ENCODE data around the gene CFAP100.

The CFAP100 gene

DNA sequence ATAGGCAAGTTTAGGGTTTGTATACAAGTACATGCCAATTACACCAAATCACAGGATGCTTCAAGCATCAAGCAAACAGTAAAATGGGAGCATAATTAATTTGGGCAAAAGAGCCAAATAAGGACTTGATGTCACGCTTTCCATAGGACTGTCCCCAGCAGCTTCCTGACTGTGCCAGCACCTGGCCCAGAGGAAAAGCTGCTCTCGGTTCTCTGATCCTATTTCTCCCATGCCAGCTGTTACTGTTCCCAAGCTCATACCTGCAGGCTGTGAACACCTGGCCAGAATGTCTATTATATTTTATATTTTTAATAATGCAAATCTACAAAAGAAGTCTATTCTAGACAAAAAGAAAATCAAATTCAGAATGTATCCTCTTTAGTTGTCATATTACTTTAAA, 68.8 kb downstream of the CFAP100 start:
- H3K27ac ChIP-seq = no peak overlapping the region
- peaks cover 72% of the 10 kb centered on the region for H3K36me3 ChIP-seq (replicated peaks)
- in situ Hi-C loops (cut with HindIII; ENCODE audit: low pct_ligation_motif_present, low sequenced_read_pairs) = no loop called here
- H3K4me3 ChIP-seq (ENCODE audit: low read depth, low read length) = no peak overlapping the region
- TF ChIP-seq, protein P1, sequence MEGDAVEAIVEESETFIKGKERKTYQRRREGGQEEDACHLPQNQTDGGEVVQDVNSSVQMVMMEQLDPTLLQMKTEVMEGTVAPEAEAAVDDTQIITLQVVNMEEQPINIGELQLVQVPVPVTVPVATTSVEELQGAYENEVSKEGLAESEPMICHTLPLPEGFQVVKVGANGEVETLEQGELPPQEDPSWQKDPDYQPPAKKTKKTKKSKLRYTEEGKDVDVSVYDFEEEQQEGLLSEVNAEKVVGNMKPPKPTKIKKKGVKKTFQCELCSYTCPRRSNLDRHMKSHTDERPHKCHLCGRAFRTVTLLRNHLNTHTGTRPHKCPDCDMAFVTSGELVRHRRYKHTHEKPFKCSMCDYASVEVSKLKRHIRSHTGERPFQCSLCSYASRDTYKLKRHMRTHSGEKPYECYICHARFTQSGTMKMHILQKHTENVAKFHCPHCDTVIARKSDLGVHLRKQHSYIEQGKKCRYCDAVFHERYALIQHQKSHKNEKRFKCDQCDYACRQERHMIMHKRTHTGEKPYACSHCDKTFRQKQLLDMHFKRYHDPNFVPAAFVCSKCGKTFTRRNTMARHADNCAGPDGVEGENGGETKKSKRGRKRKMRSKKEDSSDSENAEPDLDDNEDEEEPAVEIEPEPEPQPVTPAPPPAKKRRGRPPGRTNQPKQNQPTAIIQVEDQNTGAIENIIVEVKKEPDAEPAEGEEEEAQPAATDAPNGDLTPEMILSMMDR (IDR thresholded peaks at IDR 0.05; ENCODE audit: low read depth, low read length, missing control alignments) = no peak
- no peaks in the 10 kb centered on the region for H3K27me3 ChIP-seq (replicated peaks)
- no peak for DNase-seq

DNA sequence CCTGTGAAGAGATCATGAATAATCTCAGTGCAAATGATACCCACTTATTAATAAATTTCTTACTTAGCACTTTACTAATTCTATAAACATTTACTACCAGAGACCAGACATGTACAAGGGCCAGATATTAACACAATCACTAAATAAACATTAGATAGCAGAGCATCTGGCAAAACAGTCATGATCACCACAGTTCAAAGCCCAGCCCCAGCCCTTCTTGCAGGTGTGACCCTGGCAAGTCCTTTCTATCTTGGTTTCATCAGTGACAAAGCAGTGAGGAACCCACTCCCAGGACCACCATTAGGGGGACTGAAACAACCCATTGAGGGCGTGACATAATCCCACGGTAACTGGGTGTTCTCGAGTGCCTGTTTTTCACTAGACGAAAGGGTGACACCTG, 69.4 kb downstream of the CFAP100 start:
- Histone ChIP-seq H3K27ac (no peak overlapping the region), H3K4me3 (ENCODE audit: low read depth, low read length) (no peak overlapping the region), H3K36me3 (replicated peaks) (peaks cover 73% of the 10 kb centered on the region), H3K27me3 (replicated peaks) (no peaks in the 10 kb centered on the region)
- in situ Hi-C loops (cut with HindIII; ENCODE audit: low pct_ligation_motif_present, low sequenced_read_pairs) = no loop called here
- TF ChIP-seq, protein P1 (IDR thresholded peaks at IDR 0.05; ENCODE audit: low read depth, low read length, missing control alignments) = no peak
- no peak for DNase-seq

DNA sequence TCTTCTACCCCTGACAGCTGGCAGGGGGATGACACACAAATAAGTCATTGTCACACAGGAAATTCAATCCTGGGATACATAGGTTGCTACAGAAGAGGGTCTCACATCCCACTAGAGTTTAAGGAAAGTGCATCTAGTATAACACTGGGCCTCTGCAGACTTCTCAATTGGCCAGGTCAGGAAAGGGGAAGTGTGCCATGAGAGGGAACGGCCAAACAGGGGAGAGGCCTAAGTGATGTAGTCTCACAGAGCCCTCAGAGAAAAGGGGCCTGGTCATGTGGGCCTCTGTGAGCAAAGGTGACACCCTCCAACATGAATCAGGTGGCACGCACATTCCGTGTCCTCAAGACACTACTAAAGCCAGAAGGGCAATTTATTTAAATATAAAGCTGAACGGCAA, 69.8 kb downstream of the CFAP100 start:
- TF ChIP-seq, protein P1 (IDR thresholded peaks at IDR 0.05; ENCODE audit: low read depth, low read length, missing control alignments) = no peak
- in situ Hi-C loops (cut with HindIII; ENCODE audit: low pct_ligation_motif_present, low sequenced_read_pairs) = no loop called here
- Histone ChIP-seq H3K4me3 (ENCODE audit: low read depth, low read length) (no peak overlapping the region), H3K27me3 (replicated peaks) (no peaks in the 10 kb centered on the region), H3K36me3 (replicated peaks) (peaks cover 71% of the 10 kb centered on the region), H3K27ac (no peak overlapping the region)
- no peak for DNase-seq

DNA sequence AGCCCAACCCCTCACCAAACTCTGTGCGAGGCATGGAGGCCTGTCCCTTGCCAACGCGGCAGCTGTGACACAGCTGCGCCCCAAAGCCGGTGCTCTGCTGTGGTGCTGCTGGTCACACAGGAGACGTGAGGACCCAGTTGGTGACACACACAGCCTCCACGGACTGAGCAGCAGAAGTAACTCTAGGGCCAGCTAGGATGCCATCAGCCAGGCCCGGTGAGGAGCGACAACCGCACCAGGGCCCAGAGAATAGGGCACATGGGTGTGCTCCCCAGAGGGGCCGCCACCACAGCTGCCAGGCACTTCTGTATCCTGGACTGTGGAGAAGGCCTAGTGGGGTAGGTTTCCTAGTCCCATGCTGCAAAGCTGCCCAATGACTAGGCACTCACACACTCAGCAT, 70.3 kb downstream of the CFAP100 start:
- no peak overlapping the region for H3K27ac ChIP-seq
- no peak overlapping the region for H3K4me3 ChIP-seq (ENCODE audit: low read depth, low read length)
- TF ChIP-seq, protein P1 (IDR thresholded peaks at IDR 0.05; ENCODE audit: low read depth, low read length, missing control alignments) = no peak
- in situ Hi-C loops (cut with HindIII; ENCODE audit: low pct_ligation_motif_present, low sequenced_read_pairs) = no loop called here
- peaks cover 72% of the 10 kb centered on the region for H3K36me3 ChIP-seq (replicated peaks)
- no peaks in the 10 kb centered on the region for H3K27me3 ChIP-seq (replicated peaks)
- no peak for DNase-seq

DNA sequence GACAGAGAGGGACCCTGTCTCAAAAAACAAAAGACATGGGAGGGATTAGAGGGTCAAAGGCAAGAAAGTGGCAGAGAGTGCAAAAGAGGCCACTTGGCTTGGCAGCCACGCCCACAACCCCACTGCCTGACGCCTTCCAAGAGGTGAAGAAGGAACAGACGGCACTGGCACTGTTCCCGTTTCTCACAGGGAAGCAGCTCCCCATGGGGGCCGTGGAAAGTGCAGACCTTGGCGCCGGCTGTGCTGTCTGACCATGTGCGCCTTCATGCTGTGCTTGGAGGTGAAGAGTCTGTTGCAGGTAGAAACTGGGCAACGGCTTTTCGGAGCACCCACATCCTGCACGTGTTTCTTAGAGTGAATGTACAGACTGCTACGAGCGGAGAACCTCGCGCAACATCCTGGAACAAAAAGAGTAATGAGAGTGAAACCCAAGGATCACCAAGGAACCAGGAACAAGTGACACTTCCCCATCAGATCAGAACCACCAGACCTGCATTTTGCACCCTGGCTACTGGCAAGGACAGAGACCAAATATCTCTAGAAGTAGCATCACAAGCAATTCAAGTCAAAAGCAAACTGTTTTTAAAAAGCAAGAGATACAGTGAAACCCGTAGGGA, 71.3 kb downstream of the CFAP100 start:
- Histone ChIP-seq H3K36me3 (replicated peaks) (peaks cover 72% of the 10 kb centered on the region), H3K4me3 (ENCODE audit: low read depth, low read length) (no peak overlapping the region), H3K27ac (no peak overlapping the region), H3K27me3 (replicated peaks) (no peaks in the 10 kb centered on the region)
- in situ Hi-C loops (cut with HindIII; ENCODE audit: low pct_ligation_motif_present, low sequenced_read_pairs) = no loop called here
- DNase-seq = no peak
- TF ChIP-seq, protein P1 (IDR thresholded peaks at IDR 0.05; ENCODE audit: low read depth, low read length, missing control alignments) = no peak

All from brain microvascular endothelial cell (primary cell).